HG02973 (cell line): ENCODE results near the gene LNX2.

Experiments used
- ATAC-seq: cut with Tn5 transposase; IDR thresholded peaks from one replicate; pipeline ENCODE4 v1.9.1; 2021; ENCODE audit warnings: moderate library complexity; ENCODE audit not compliant: unreplicated experiment

The LNX2 gene

GRCh38 chr13:27570906-27571305 is 49.4 kb downstream of the LNX2 start:
- ATAC-seq, result no peak

GRCh38 chr13:27569405-27569804 is 50.9 kb downstream of the LNX2 start:
- no peak for ATAC-seq

GRCh38 chr13:27565818-27566217 is 54.5 kb downstream of the LNX2 start:
- ATAC-seq, result no peak

- ATAC-seq, result no peak
These were observed 57.9 kb downstream of the LNX2 start for GRCh38 chr13:27562457-27562856.

- ATAC-seq, result no peak
These were observed 60.6 kb downstream of the LNX2 start for GRCh38 chr13:27559719-27560118.

GRCh38 chr13:27556109-27556508 is 64.2 kb downstream of the LNX2 start:
- ATAC-seq, result no peak

- no peak for ATAC-seq
These were observed 68.8 kb downstream of the LNX2 start for GRCh38 chr13:27551562-27551961.

- ATAC-seq, result no peak
These were observed 70.8 kb downstream of the LNX2 start for GRCh38 chr13:27549406-27549981.

- no peak for ATAC-seq
These were observed 78.1 kb downstream of the LNX2 start for GRCh38 chr13:27542220-27542619.

GRCh38 chr13:27541386-27541785 is 78.9 kb downstream of the LNX2 start:
- ATAC-seq, result no peak

GRCh38 chr13:27536361-27537101 is 83.8 kb downstream of the LNX2 start:
- ATAC-seq, result no peak

GRCh38 chr13:27535546-27535945 is 84.8 kb downstream of the LNX2 start:
- no peak for ATAC-seq

- ATAC-seq, result no peak
These were observed 85.3 kb downstream of the LNX2 start for GRCh38 chr13:27534981-27535380.

GRCh38 chr13:27534108-27534980 is 86.0 kb downstream of the LNX2 start:
- ATAC-seq, result no peak

GRCh38 chr13:27533155-27533643 is 87.1 kb downstream of the LNX2 start:
- no peak for ATAC-seq

- ATAC-seq, result no peak
These were observed 91.4 kb downstream of the LNX2 start for GRCh38 chr13:27528908-27529307.

GRCh38 chr13:27526516-27526915 is 93.8 kb downstream of the LNX2 start:
- no peak for ATAC-seq

GRCh38 chr13:27524981-27525975 is 95.1 kb downstream of the LNX2 start:
- ATAC-seq, result no peak

GRCh38 chr13:27523346-27524073 is 96.8 kb downstream of the LNX2 start:
- no peak for ATAC-seq

- ATAC-seq, result no peak
These were observed 97.5 kb downstream of the LNX2 start for GRCh38 chr13:27522847-27523246.
